K562 (cell line): Measurements from ENCODE around the gene GPR85. TPM values are rescaled to one million over a fixed set of nuclear protein-coding genes. Genes with fewer than 3 reads are reported as not detected.

Source experiments
- CBX2 ChIP-seq: fragments of 200-600 bp; sonication (generic); IDR thresholded peaks from one replicate; pipeline ENCODE4 v1.6.1; 2012; ENCODE audit warnings: mild to moderate bottlenecking, low read length, inconsistent platforms; ENCODE audit not compliant: insufficient read depth, poor library complexity, severe bottlenecking
- FOXJ3 ChIP-seq: sonication (generic); formaldehyde crosslinking; IDR thresholded peaks from 2 replicates; pipeline ENCODE4 v1.4.0; 2020; ENCODE audit warnings: mild to moderate bottlenecking, missing genetic modification reagents
- HMG20B ChIP-seq: fragments of 250-450 bp; sonication (Bioruptor Pico); IDR thresholded peaks from 2 replicates; pipeline ENCODE4 v1.5.0; 2021; ENCODE audit warnings: mild to moderate bottlenecking
- IRF9 ChIP-seq: fragments of 450-650 bp; IDR thresholded peaks from 2 replicates; pipeline ENCODE4 v1.6.1; 2016; ENCODE audit warnings: missing biosample characterization, missing genetic modification characterization
- KLF16 ChIP-seq: IDR thresholded peaks from 2 replicates; pipeline ENCODE4 v1.6.1; 2016; ENCODE audit warnings: antibody characterized with exemption
- PHB ChIP-seq: fragments of 250-450 bp; sonication (Bioruptor Pico); IDR thresholded peaks from 2 replicates; pipeline ENCODE4 v1.5.0; 2021
- PTBP1 ChIP-seq: fragments of 200-400 bp; formaldehyde crosslinking; IDR thresholded peaks from 2 replicates; pipeline ENCODE4 v1.6.1; 2017; ENCODE audit warnings: low read depth, low read length
- RBM15 ChIP-seq: fragments of 200-400 bp; formaldehyde crosslinking; IDR thresholded peaks from 2 replicates; pipeline ENCODE4 v1.6.1; 2018; ENCODE audit warnings: mild to moderate bottlenecking, low read length, moderate library complexity; ENCODE audit not compliant: insufficient read depth
- SFPQ ChIP-seq: fragments of 200-400 bp; formaldehyde crosslinking; IDR thresholded peaks from 2 replicates; pipeline ENCODE4 v1.6.1; 2017; ENCODE audit warnings: mild to moderate bottlenecking, low read depth, low read length, moderate library complexity
- TAF7 ChIP-seq: fragments of 450-650 bp; IDR thresholded peaks from 2 replicates; pipeline ENCODE4 v1.6.1; 2016; ENCODE audit warnings: missing genetic modification characterization, missing compliant biosample characterization
- TAL1 ChIP-seq: fragments of 450-650 bp; IDR thresholded peaks from 2 replicates; pipeline ENCODE4 v1.6.1; 2016; ENCODE audit warnings: mild to moderate bottlenecking
- TBL1XR1 ChIP-seq, 2 experiments: IDR thresholded peaks; 2 replicates each; pipeline ENCODE4 v1.6.1; 2012; ENCODE audit warnings: improper control_type of control experiment in 2 of 2, low read length in 2 of 2, mild to moderate bottlenecking in 1 of 2
- TCF3 ChIP-seq: sonication (generic); formaldehyde crosslinking; IDR thresholded peaks from 2 replicates; pipeline ENCODE4 v1.4.0; 2020; ENCODE audit warnings: mild to moderate bottlenecking, missing genetic modification reagents
- TFAM ChIP-seq: fragments of 250-450 bp; sonication (Bioruptor Pico); conservative IDR thresholded peaks from 2 replicates; pipeline ENCODE4 v1.5.0; 2021; ENCODE audit warnings: mild to moderate bottlenecking, moderate library complexity
- ZNF133 ChIP-seq: fragments of 250-450 bp; sonication (Bioruptor Pico); IDR thresholded peaks from 2 replicates; pipeline ENCODE4 v1.4.0; 2020; ENCODE audit warnings: mild to moderate bottlenecking
- ZNF146 ChIP-seq: IDR thresholded peaks from one replicate; pipeline ENCODE4 v1.6.1; 2018; ENCODE audit warnings: missing compliant biosample characterization; ENCODE audit not compliant: unreplicated experiment
- ZNF316 ChIP-seq: fragments of 450-650 bp; IDR thresholded peaks from 2 replicates; pipeline ENCODE4 v1.6.1; 2016
- ZNF347 ChIP-seq: fragments of 450-650 bp; formaldehyde crosslinking; IDR thresholded peaks from 2 replicates; pipeline ENCODE4 v1.4.0; 2020; ENCODE audit warnings: low read depth, mild to moderate bottlenecking, moderate library complexity
- ZNF740 ChIP-seq, 3 experiments: fragments of 200-800 bp in 1 of 3; sonication (Bioruptor generic) in 1 of 3; sonication (generic) in 1 of 3; formaldehyde crosslinking in 1 of 3; IDR thresholded peaks; 2 replicates each; pipeline versions ENCODE4 v1.6.1 to v1.8.0; 2016 to 2022; ENCODE audit warnings: mild to moderate bottlenecking in 2 of 3, missing compliant biosample characterization in 2 of 3, missing genetic modification characterization in 2 of 3, missing genetic modification reagents in 1 of 3
- polyA plus RNA-seq, 8 experiments: library from polyadenylated mRNA; depleted of rRNA in 4 of 8; stranded (reverse) in 5 of 8; unstranded in 3 of 8; fragments of >200 nt; fragmentation: Nextera tagmentation in 2 of 8; fragmentation: Illumina TruSeq in 1 of 8; extraction: Ambion mirVana in 2 of 8; extraction: Trizol in 1 of 8; gene quantifications; 2 replicates each; pipeline versions ENCODE4 v1.2.1 to v1.2.3, GENCODE V29; 2011 to 2014; ENCODE audit warnings: inconsistent platforms in 1 of 8, missing spikeins in 1 of 8
- total RNA-seq, 7 experiments: library from RNA; depleted of rRNA in 6 of 7; stranded (reverse); fragments of >200 nt in 6 of 7; fragmentation: Illumina TruSeq in 2 of 7; extraction: Trizol in 2 of 7; gene quantifications; 2 replicates each; pipeline versions ENCODE4 v1.2.1 to v1.2.3, GENCODE V29; 2011 to 2021; ENCODE audit warnings: low replicate concordance in 1 of 7
- TF ChIP-seq, protein P1 (sequence below): fragments of 250-450 bp; sonication (Bioruptor Pico); IDR thresholded peaks from 2 replicates; pipeline ENCODE4 v1.5.0; 2021

The GPR85 gene
- total and polyA plus RNA-seq, 9 of the 15 experiments (the other 6 are each of a cell fraction or from before 2014, with no cell fraction given), result 2.9 to 18.2 (median 4.0) TPM

- TF ChIP-seq ZNF740 (CRISPR knock-in tag; IDR thresholded peaks at IDR 0.05) (no peak), ZNF740 (tag; IDR thresholded peaks at IDR 0.05) (no peak), ZNF146 (CRISPR knock-in tag) (no peak), SFPQ (no peak), ZNF133 (CRISPR knock-in tag) (no peak), PHB (no peak), PTBP1 (no peak), TFAM (CRISPR knock-in tag) (no peak), TAL1 (no peak), IRF9 (tag) (no peak), HMG20B (CRISPR knock-in tag) (no peak), TCF3 (CRISPR knock-in tag) (no peak), TBL1XR1 (IDR thresholded peaks at IDR 0.05; ENCODE audit: low read length in 2 of 2) (peak in 1 of 2 experiments; percentile 22; a peak in 1 of 4 replicates), KLF16 (no peak), TAF7 (peak; percentile 96), ZNF347 (CRISPR knock-in tag) (no peak), CBX2 (no peak), RBM15 (no peak), ZNF316 (no peak), FOXJ3 (CRISPR knock-in tag) (no peak)
- TF ChIP-seq, protein P1, sequence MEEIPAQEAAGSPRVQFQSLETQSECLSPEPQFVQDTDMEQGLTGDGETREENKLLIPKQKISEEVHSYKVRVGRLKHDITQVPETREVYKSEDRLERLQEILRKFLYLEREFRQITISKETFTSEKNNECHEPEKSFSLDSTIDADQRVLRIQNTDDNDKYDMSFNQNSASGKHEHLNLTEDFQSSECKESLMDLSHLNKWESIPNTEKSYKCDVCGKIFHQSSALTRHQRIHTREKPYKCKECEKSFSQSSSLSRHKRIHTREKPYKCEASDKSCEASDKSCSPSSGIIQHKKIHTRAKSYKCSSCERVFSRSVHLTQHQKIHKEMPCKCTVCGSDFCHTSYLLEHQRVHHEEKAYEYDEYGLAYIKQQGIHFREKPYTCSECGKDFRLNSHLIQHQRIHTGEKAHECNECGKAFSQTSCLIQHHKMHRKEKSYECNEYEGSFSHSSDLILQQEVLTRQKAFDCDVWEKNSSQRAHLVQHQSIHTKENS (CRISPR knock-in tag), result no peak
Measured at GRCh38 chr7:113118074-113118959, 31.7 kb upstream of the GPR85 start, which contains the start of gene SMIM30 (continued).
